Parathyroid adenoma (tissue), 2 donors: ENCODE data around the gene IRAK1.

ENCODE experiments used
- H2AFZ ChIP-seq: fragments of 300-600 bp; sonication (generic); one replicate; pipeline ENCODE4 v1.7.0; 2017; ENCODE audit warnings: antibody characterized with exemption, mild to moderate bottlenecking
- H3K27ac ChIP-seq: fragments of 300-600 bp; sonication (generic); one replicate; pipeline ENCODE4 v1.7.0; 2017
- H3K27me3 ChIP-seq: fragments of 300-600 bp; sonication (generic); one replicate; pipeline ENCODE4 v1.7.0; 2017; ENCODE audit warnings: low read length; ENCODE audit not compliant: control insufficient read depth, insufficient read depth
- H3K36me3 ChIP-seq: fragments of 300-600 bp; sonication (generic); one replicate; pipeline ENCODE4 v1.7.0; 2017; ENCODE audit warnings: low read length; ENCODE audit not compliant: control insufficient read depth, insufficient read depth
- H3K4me1 ChIP-seq: fragments of 300-600 bp; sonication (generic); one replicate; pipeline ENCODE4 v1.7.0; 2017; ENCODE audit warnings: control low read depth
- H3K4me2 ChIP-seq: fragments of 300-600 bp; sonication (generic); one replicate; pipeline ENCODE4 v1.7.0; 2017; ENCODE audit warnings: low read length
- H3K4me3 ChIP-seq: fragments of 300-600 bp; sonication (generic); one replicate; pipeline ENCODE4 v1.7.0; 2017; ENCODE audit warnings: low read depth, low read length
- H3K79me2 ChIP-seq: fragments of 300-600 bp; sonication (generic); one replicate; pipeline ENCODE4 v1.7.0; 2017; ENCODE audit warnings: control low read depth
- H3K9ac ChIP-seq: fragments of 300-600 bp; sonication (generic); one replicate; pipeline ENCODE4 v1.7.0; 2017; ENCODE audit warnings: mild to moderate bottlenecking
- H3K9me3 ChIP-seq: fragments of 300-600 bp; sonication (generic); one replicate; pipeline ENCODE4 v1.7.0; 2017; ENCODE audit warnings: low read length; ENCODE audit not compliant: control insufficient read depth
- CTCF ChIP-seq: fragments of 300-600 bp; sonication (generic); IDR thresholded peaks from one replicate; pipeline ENCODE4 v1.7.0; 2017; ENCODE audit warnings: antibody characterized with exemption, mild to moderate bottlenecking
- donor health status: primary hyperparathyroidism.

IRAK1 gene

GRCh38 chrX:153969125-153969903 lies 50.4 kb downstream of the IRAK1 start:
- H3K9ac ChIP-seq, result no peak overlapping the region
- no peak overlapping the region for H3K27ac ChIP-seq
- peaks cover 23% of the 10 kb centered on the region for H3K79me2 ChIP-seq
- no peaks in the 10 kb centered on the region for H3K27me3 ChIP-seq
- H2AFZ ChIP-seq, result no peak overlapping the region
- TF ChIP-seq CTCF, result no peak
- peak overlapping the region; percentile 93 for H3K4me3 ChIP-seq
- H3K36me3 ChIP-seq, result no peaks in the 10 kb centered on the region
- peak overlapping the region; percentile 72 for H3K4me2 ChIP-seq
- H3K9me3 ChIP-seq, result no peaks in the 10 kb centered on the region
- peaks cover 29% of the 10 kb centered on the region for H3K4me1 ChIP-seq

GRCh38 chrX:153968754-153969124 lies 51.0 kb downstream of the IRAK1 start:
- no peaks in the 10 kb centered on the region for H3K36me3 ChIP-seq
- no peak overlapping the region for H2AFZ ChIP-seq
- no peak for TF ChIP-seq CTCF
- no peak overlapping the region for H3K4me2 ChIP-seq
- peaks cover 26% of the 10 kb centered on the region for H3K4me1 ChIP-seq
- no peaks in the 10 kb centered on the region for H3K27me3 ChIP-seq
- peaks cover 23% of the 10 kb centered on the region for H3K79me2 ChIP-seq
- H3K9ac ChIP-seq, result no peak overlapping the region
- H3K27ac ChIP-seq, result no peak overlapping the region
- no peak overlapping the region for H3K4me3 ChIP-seq
- no peaks in the 10 kb centered on the region for H3K9me3 ChIP-seq

- Histone ChIP-seq H3K4me3 (no peak overlapping the region), H3K79me2 (peaks cover 23% of the 10 kb centered on the region), H3K4me2 (no peak overlapping the region), H3K9me3 (no peaks in the 10 kb centered on the region), H3K27me3 (no peaks in the 10 kb centered on the region), H3K4me1 (peaks cover 26% of the 10 kb centered on the region), H2AFZ (no peak overlapping the region), H3K36me3 (no peaks in the 10 kb centered on the region), H3K27ac (peak overlapping the region; percentile 83), H3K9ac (no peak overlapping the region)
- TF ChIP-seq CTCF, result no peak
Observed at GRCh38 chrX:153968255-153968654, 51.4 kb downstream of the IRAK1 start.

- no peak overlapping the region for H3K4me3 ChIP-seq
- no peak for TF ChIP-seq CTCF
Observed at GRCh38 chrX:153967536-153968224, 52.0 kb downstream of the IRAK1 start.

More at GRCh38 chrX:153967536-153968224, 52.0 kb downstream of the IRAK1 start:
- H3K9me3 ChIP-seq, result no peaks in the 10 kb centered on the region
- no peak overlapping the region for H3K9ac ChIP-seq
- peaks cover 23% of the 10 kb centered on the region for H3K79me2 ChIP-seq
- H2AFZ ChIP-seq, result no peak overlapping the region
- H3K27ac ChIP-seq, result peak overlapping the region; percentile 83
- H3K4me1 ChIP-seq, result peaks cover 26% of the 10 kb centered on the region
- no peaks in the 10 kb centered on the region for H3K36me3 ChIP-seq
- no peaks in the 10 kb centered on the region for H3K27me3 ChIP-seq
- no peak overlapping the region for H3K4me2 ChIP-seq
